GM12892 (cell line): ENCODE results near the gene SULT1A1.
A peak's percentile ranks its signal among the peaks of the same experiment; 100 is the strongest.

Source experiments
- DNase-seq: peaks from one replicate; pipeline ENCODE4 v3.0.0; 2011; ENCODE audit not compliant: insufficient read length
- FAIRE-seq: peaks from 2 replicates; lab custom pipeline; 2011; peaks lifted over from hg19 to GRCh38; lab: Jason Lieb, UNC
- POLR2A ChIP-seq: IDR thresholded peaks from 2 replicates; pipeline ENCODE4 v1.6.1; 2011; ENCODE audit warnings: low read depth, low read length, control low read depth
- POLR2AphosphoS5 ChIP-seq: IDR thresholded peaks from 2 replicates; pipeline ENCODE4 v1.6.1; 2011; ENCODE audit warnings: low read depth, low read length, control low read depth
- TAF1 ChIP-seq: IDR thresholded peaks from 2 replicates; pipeline ENCODE4 v1.6.1; 2011; ENCODE audit warnings: low read depth, mild to moderate bottlenecking, control low read depth, low read length, borderline replicate concordance

Gene SULT1A1

DNA sequence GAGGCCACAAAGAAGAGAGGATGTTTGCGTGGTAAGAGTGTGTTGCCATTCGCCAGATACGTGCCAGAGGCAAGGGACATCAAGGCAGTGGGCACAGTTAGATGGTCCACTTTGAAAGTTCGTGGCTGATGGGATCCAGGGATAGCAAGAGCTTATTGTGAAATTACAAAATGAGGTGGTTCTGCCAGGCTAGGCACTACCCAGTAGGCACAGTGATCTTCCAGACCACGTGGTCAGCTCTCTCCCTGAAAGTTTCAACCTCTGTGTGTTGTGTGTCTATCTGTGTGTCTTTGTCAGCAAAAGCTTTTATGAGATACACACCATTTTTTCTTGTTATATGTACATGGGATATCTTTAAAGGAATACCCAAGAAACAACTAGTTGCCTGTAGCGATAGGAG lies 46.6 kb downstream of the SULT1A1 start:
- TF ChIP-seq POLR2A (no peak), TAF1 (no peak), POLR2AphosphoS5 (no peak)
- DNase-seq (no peak), FAIRE-seq (no peak)

DNA sequence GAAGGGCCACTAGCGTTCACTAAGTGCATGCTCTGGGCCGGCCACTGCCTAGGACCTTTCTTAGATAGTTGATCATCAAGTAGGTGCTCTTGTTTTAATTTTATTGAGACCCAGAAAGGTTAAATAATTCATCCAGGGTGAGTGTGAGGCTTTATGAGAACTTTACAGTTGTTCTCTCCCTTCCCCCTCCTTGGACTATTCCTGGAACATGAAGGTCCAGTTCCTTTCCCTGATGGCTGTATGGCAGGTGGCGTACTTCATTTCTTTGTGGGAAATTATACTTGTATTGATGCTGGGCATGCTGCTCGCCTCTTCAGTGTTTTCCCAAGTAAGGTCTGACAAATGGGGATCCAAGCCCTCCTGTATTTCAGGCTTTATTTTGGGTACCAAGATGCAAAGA lies 47.6 kb downstream of the SULT1A1 start:
- FAIRE-seq: no peak

DNA sequence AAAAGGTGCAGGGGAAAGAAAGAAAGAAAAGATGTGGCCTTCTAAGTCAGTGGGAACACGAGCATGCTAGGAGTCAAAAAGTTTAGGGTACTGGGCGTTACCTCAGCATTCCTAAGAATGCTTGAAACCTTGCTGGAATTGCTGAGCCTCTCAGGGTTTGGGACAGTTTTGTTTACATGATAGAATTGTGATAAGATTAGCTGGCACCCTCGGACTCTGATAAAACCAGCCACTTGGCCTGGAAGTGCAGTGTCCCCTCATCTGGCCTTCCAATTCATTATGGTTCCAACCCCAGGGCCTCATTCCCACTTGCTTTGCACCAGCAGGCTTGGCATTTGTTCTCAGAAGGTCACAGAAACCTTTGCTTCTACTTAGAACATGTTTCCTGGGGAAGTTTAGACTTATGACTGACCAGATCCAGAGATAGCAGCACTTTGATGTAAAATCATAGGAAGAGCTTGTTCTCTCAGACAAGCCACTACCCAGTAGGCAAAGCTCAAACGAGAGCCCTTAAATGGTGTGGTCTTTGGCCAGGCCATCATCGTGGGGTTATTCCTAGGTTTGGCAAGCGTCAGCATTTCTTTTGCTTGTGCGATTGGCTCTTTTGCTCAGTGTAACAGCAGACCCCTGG lies 48.2 kb downstream of the SULT1A1 start:
- FAIRE-seq: no peak

More for the DNA sequence above, 47.6 kb downstream of the SULT1A1 start:
- DNase-seq: no peak
- TF ChIP-seq TAF1: no peak
- no peak for TF ChIP-seq POLR2A
- no peak for TF ChIP-seq POLR2AphosphoS5

DNA sequence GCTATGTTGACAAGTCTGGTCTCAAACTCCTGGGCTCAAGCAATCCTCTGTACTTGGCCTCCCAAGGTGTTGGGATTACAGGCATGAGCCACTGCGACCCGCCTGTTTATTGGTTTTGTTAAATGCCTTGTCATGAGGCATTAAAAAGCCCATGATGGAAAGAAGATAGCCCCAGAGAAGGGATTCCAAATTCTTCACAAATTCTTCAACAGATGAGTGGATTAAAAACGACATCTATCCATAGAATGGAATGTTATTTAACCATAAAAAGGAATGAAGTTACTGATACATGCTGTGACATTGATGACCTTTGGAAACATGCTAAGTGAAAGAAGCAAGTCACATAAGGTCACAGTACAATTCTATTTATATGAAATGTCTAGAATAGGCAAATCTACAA lies 51.4 kb downstream of the SULT1A1 start:
- FAIRE-seq (no peak), DNase-seq (no peak)
- no peak for TF ChIP-seq POLR2AphosphoS5
- TF ChIP-seq TAF1: no peak
- no peak for TF ChIP-seq POLR2A

More for the DNA sequence above, 48.2 kb downstream of the SULT1A1 start:
- no peak for DNase-seq
- no peak for TF ChIP-seq POLR2AphosphoS5

DNA sequence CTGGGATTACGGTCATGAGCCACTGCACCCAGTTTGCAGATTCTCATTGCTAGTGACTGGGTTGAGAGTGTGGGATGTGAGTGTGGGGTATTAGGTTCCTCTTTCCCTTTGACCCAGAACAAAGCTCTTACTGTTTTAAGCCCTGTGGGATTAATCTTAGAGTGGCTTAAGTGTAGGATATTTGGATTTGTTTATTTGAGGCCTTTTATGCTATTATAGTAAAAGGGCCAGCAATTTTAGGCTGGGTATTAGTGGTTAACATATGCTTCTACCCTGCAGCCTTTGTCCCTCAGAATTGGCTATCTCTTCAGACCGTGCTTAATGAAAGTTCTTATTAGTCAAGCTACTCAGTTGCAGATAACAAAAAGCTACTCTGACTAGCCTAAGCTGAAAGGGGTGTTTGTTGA lies 52.9 kb downstream of the SULT1A1 start:
- FAIRE-seq (no peak), DNase-seq (no peak)
- TF ChIP-seq POLR2A (no peak), TAF1 (no peak), POLR2AphosphoS5 (no peak)

DNA sequence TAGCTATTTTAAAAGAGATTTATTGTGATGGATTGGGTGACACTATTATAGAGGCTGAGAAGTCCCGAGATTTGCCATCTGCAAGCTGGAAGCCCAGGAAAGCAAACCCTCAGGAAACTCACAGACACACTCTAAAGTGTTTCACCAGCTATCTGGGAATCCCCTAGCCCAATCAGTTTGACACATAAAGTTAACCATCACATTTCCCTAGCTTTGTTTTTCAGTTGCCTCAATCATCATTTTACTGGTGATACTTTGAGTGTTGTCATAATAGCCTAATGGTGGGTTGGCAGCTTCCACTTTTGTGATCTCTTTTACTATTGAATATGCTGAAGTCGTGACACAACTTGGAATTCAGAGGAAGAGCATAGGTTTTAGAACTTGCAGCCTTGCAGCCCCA lies 54.3 kb downstream of the SULT1A1 start:
- FAIRE-seq (peak; percentile 40), DNase-seq (no peak)

More for the DNA sequence above, 54.3 kb downstream of the SULT1A1 start:
- TF ChIP-seq POLR2A: no peak
